ENCODE results near the gene STAP2. TPM values are rescaled to one million over a fixed set of nuclear protein-coding genes. Genes with fewer than 3 reads are reported as not detected.

The STAP2 gene
- total and polyA plus RNA-seq, 9 of the 15 experiments (the other 6 are each of a cell fraction or from before 2014, with no cell fraction given), result 1.2 to 9.8 (median 4.5) TPM

GRCh38 chr19:4337906-4338440 lies 654 bp downstream of the STAP2 start (continued):
- peak; percentile 41; the same call in 1 of the 2 replicates for TF ChIP-seq TFAP4 (CRISPR knock-in tag; IDR thresholded peaks at IDR 0.05; ENCODE audit: borderline replicate concordance)
- no peak for TF ChIP-seq ZKSCAN8 (CRISPR knock-in tag; IDR thresholded peaks at IDR 0.05)
- TF ChIP-seq ZNF274 (IDR thresholded peaks at IDR 0.05; ENCODE audit: borderline replicate concordance, low read depth, low read length), result no peak
- TF ChIP-seq ZNF449 (CRISPR knock-in tag; IDR thresholded peaks at IDR 0.05), result no peak
- no peak for TF ChIP-seq NR4A1 (CRISPR knock-in tag; IDR thresholded peaks at IDR 0.05)
- TF ChIP-seq NR4A1 (tag; IDR thresholded peaks at IDR 0.05), result no peak
- TF ChIP-seq SRSF3 (IDR thresholded peaks at IDR 0.05; ENCODE audit: insufficient read depth, low read length), result no peak
- TF ChIP-seq ZBTB7A (IDR thresholded peaks at IDR 0.05; ENCODE audit: borderline replicate concordance, control insufficient read depth, low read depth, low read length), result no peak
- no peak for TF ChIP-seq ZNF280A (IDR thresholded peaks at IDR 0.05; ENCODE audit: low read depth, partially characterized antibody)
- no peak for TF ChIP-seq RFX5 (IDR thresholded peaks at IDR 0.05; ENCODE audit: low read depth, low read length)
- no peak for TF ChIP-seq HMGN3 (IDR thresholded peaks at IDR 0.05; ENCODE audit: borderline replicate concordance, extremely low read depth, insufficient read length, low read depth, low read length)
- TF ChIP-seq RUNX1 (IDR thresholded peaks at IDR 0.05; ENCODE audit: low read depth), result no peak
- TF ChIP-seq KHSRP (IDR thresholded peaks at IDR 0.05), result no peak
- TF ChIP-seq CTCF (IDR thresholded peaks at IDR 0.05 in 2 of 3, conservative IDR thresholded peaks at IDR 0.05 in 1 of 3; ENCODE audit: insufficient read depth in 2 of 3, low read depth in 1 of 3, low read length in 3 of 3), result no peak
- no peak for TF ChIP-seq FIP1L1 (IDR thresholded peaks at IDR 0.05; ENCODE audit: low read depth, low read length, poor library complexity, severe bottlenecking)
- TF ChIP-seq MAFK (IDR thresholded peaks at IDR 0.05; ENCODE audit: low read length), result no peak
- no peak for TF ChIP-seq HOMEZ (CRISPR knock-in tag; IDR thresholded peaks at IDR 0.05)
- TF ChIP-seq CHD1 (IDR thresholded peaks at IDR 0.05; ENCODE audit: low read length), result no peak
- TF ChIP-seq ZC3H4 (CRISPR knock-in tag; IDR thresholded peaks at IDR 0.05; ENCODE audit: borderline replicate concordance), result peak; percentile 70; the same call in 1 of the 2 replicates
- TF ChIP-seq GATAD2B (IDR thresholded peaks at IDR 0.05; ENCODE audit: borderline replicate concordance), result no peak
